NCI-H2227 (cell line): ENCODE data around the gene TBC1D24.
"Not testable (repeated sequence)": the region's sequence is repeated elsewhere in the genome, so short reads cannot be mapped to it uniquely, and the experiment has no call there.

Experiments
- DNase-seq: peaks from one replicate; lab custom pipeline; 2025; ENCODE audit not compliant: unreplicated experiment; lab: John Stamatoyannopoulos, UW

Gene TBC1D24

DNA sequence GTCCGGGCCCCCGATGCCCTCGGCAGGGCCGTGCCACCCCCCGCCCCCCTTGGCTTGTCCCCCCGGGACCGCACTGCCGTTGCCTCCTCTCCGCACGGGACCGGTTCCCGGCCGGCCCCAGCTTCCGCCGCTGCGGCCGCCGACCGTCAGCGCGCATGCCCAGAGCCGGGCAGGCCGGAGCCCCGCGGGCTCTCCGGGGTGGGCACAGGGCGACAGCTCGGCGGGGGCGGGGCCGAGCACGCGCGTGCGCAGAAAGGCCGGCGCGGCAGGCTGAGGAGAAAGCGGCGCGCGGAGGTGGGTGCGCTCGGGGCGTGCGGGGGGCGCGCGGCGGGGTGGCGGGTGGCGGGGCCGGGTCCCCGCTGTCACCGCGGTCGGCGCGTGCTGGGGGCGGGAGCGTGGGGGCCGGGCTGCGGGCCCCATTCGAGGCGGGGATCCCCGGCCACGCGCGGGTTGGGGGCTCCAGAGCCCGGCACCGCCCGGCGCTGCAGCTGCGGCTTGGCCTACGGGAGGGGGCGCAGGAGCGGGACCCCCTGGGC is at the start of gene TBC1D24:
TBC1D24 (plus strand) TSS at position 251 of the 536 bp plus-strand sequence. CDS start 21,022 bp downstream, outside the sequence.
- peak; percentile 94 for DNase-seq

DNA sequence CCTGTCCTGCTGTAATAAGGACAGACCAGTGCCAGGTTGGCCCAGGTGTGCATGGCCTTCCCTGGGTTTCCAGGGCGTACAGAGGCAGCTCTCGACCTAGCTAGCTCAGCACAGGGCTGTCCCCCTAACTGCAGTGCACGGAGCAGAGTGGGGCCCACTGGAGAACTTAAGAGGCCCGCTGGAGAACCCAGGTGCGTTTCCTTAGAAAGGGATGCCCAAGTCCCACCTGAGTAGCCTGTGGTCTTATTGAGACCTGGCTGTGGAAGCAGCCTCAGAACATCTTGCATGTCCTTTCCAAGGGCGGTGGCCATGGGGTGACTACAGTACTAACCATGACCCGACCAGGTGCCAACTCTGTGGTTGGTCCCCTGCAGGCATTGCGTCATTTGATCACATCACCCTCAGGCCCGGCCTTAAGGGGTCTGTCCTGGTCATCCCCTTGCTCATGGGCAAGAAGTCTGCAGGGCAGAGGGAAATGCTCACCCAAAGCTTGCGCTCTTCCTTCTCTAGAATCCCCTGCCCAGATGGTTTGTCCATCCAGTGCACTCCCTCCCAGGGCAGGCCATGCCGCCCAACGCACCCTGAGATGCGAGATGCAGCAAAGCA is 49.0 kb upstream of the TBC1D24 start:
- DNase-seq = no peak

DNA sequence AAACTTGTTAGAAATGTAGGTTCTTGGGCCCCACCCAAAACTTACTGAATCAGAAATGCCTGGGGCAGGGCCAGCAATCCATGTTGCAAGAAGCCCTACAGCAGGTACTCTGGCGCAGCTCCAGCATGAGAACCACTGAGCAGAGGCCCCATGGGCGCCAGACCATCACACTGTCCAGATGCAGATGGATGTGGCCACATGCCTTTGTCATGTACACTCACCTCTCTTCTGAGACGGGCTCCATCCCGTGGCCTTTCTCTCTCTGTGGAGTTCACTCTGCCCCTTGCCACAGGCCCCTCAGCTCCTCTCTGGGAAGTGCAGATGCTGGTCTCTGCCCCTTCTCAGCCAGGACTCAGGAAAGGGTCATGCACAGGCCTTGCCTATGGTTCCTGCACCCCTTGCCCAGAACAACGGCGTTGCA is 48.0 kb upstream of the TBC1D24 start:
- no peak for DNase-seq

- DNase-seq = no peak
Observed at GRCh38 chr16:2427526-2427925, 47.4 kb upstream of the TBC1D24 start.

- DNase-seq = peak; percentile 58
Observed at GRCh38 chr16:2428051-2428783, 46.7 kb upstream of the TBC1D24 start.

GRCh38 chr16:2428784-2429033 is 46.2 kb upstream of the TBC1D24 start:
- no peak for DNase-seq

DNA sequence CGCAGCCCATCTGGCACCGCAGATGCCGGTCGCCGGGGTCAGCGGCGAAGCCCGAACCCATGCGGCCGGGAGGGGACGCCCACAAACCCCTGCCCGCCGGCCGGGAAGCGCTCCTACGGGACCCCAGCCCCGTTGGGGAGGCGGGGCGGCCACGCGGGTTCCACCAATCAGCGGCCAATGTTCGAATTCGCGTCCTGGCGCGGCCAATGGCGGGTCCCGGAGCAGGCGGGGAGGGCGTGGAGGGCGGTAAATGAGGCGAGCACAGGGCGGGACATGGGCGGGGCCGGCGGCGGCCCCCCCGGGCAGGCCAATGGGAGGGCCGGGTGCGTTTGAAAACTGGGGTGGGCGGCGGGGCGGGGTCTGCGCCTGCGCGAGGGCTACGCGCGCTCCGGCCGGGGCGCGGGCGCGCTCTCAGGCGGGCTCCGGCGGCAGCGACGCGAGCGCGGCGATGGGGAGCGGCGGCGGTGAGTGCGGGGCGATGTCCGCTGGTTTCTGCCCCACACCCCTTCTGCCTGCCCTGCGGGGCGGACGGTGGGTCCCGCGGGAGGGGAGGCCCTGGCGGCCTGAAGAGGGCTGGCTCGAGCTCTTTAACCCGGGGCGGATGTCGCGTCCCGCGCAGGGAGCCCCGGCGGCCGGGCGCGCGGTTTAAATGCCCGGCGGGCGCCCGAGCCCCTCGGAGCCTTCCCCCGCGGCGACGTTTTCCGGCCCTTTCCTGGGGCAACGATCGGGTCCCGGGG is 45.7 kb upstream of the TBC1D24 start, which contains the start of gene CCNF:
CCNF (plus strand) TSS at position 414 of the 737 bp plus-strand sequence; CDS start at position 449, 35 bp downstream.
- peak; percentile 98 for DNase-seq

- peak; percentile 35 for DNase-seq
Observed at GRCh38 chr16:2429771-2430663, 44.9 kb upstream of the TBC1D24 start.

GRCh38 chr16:2432286-2432685 is 42.6 kb upstream of the TBC1D24 start:
- DNase-seq = no peak

DNA sequence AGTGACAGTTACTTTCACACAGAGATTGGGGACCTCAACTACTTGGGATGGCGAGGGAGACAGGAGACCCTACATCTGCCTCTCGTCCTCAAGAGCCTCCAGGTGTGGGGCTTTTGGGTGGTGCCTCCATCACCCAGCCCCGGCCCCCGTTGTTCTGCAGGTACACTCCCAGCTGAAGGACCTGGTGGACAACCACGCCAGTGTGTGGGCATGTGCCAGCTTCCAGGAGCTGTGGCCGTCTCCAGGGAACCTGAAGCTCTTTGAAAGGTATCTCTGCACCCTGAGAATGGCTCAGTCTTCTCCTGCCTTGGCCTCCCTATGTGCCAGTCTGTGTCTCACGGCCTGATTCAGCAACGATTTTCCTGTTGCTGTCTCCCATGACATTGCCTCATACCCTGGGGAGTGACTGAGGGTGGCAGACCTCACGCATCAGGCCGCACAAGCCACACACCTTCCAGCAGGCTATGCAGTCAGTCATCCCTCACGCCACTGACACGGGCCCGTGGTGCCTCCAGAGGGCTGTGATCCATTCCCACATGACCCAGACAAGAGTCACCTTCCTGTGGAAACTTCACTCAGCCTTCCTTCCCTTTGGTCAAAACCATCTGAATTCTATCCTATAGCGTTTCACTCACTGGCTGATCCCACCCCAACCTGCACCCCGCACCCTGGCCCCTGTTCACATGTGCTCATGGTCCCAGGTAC is 42.0 kb upstream of the TBC1D24 start:
- no peak for DNase-seq

GRCh38 chr16:2435236-2435635 is 39.7 kb upstream of the TBC1D24 start:
- not testable (repeated sequence) for DNase-seq

- DNase-seq = no peak
Observed at GRCh38 chr16:2436110-2436509, 38.8 kb upstream of the TBC1D24 start.

DNA sequence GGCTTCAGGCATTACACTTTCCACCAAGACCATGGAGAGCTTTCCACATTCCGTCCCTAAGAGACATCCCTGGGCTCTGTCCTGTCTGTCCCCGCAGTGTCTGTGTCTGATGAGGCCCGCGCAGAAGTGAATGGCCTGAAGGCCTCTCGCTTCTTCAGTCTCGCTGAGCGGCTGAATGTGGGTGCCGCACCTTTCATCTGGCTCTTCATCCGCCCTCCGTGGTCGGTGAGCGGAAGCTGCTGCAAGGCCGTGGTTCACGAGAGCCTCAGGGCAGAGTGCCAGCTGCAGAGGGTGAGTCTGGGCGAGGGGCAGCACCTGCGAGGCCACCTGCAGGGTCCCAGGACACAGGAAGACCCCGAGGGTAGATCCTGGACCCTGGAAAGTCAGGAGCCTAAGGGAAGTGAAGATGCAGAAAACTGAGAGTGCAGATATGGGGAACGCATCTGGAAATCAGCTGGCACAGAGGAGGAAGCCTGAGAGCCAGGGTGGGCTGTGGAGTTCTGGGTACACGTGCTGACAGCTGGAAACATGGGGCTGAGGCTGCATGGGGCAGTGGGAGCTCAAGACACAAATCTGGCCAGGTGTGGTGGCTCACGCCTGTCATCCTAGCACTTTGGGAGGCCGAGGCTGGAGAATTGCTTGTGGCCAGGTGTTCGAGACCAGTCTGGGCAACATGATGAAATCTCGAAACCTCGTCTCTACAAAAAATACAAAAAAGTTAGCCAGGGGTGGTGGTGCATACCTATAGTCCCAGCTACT is 37.7 kb upstream of the TBC1D24 start:
- no peak for DNase-seq

- DNase-seq = no peak
Observed at GRCh38 chr16:2438121-2438520, 36.8 kb upstream of the TBC1D24 start.

- DNase-seq = no peak
Observed at GRCh38 chr16:2439598-2439997, 35.3 kb upstream of the TBC1D24 start.

- DNase-seq = not testable (repeated sequence)
Observed at GRCh38 chr16:2441143-2441804, 33.7 kb upstream of the TBC1D24 start.

DNA sequence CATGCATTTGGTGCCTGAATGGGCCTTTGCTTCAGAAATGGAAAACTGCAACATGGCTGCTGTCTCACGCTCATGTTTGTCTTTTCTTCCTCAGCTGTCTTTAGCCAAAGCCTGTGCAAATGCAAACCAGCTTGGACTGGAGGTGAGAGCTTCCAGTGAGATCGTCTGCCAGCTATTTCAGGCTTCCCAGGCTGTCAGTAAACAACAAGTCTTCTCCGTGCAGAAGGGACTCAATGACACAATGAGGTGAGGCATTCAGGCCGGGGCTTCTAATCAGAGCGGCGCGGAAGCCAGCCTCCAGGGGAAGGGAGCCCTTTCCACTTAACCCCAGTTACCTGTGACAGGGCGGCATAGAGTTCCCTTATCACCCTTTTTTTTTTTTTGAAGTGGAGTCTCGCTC is 31.4 kb upstream of the TBC1D24 start:
- no peak for DNase-seq

DNA sequence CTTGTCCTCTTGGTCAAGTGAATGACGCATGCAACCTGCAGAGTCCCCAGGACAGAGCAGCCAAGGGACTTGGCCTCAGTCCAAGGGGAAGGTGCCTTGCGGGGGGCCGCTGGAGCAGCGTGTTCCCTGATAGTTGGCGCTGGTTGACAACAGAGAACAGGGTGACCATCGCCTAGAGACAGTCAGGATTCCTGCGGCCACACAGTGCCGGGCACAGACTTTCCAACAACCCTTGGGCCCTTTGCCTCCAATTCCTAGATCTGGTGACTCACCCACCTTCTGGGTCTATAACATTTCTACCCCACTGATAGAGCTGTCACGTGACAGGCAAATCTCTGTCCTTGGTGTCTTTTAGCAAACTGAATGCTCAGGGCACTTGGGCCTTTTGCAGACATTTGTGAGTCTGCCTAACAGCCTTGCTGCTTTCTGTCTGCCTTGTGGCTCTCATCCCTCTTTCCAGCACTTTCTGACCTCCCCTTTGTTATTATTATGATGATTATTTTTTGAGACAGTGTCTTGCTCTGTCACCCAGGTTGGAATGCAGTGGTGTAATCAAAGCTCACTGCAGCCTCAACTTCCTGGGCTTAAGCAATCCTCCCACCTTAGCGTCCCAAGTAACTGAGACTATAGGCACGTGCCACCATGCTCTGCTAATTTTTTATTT is 26.9 kb upstream of the TBC1D24 start:
- DNase-seq = no peak
